GM18858 (cell line): ENCODE results near the gene STRIT1.
"Not testable (repeated sequence)": the region's sequence is repeated elsewhere in the genome, so short reads cannot be mapped to it uniquely, and the experiment has no call there.

ENCODE experiments used
- ATAC-seq: cut with Tn5 transposase; IDR thresholded peaks from one replicate; pipeline ENCODE4 v1.9.1; 2021; ENCODE audit not compliant: unreplicated experiment

Gene STRIT1

DNA sequence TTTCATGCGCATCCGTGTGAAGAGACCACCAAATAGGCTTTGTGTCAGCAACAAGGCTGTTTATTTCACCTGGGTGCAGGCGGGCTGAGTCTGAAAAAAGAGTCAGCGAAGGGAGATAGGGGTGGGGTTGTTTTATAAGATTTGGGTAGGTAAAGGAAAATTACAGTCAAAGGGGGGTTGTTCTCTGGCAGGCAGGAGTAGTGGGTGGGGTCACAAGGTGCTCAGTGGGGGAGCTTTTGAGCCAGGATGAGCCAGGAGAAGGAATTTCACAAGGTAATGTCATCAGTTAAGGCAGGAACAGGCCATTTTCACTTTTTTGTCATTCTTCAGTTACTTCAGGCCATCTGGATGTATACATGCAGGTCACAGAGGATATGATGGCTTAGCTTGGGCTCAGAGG, 19.0 kb downstream of the STRIT1 start:
- not testable (repeated sequence) for ATAC-seq

DNA sequence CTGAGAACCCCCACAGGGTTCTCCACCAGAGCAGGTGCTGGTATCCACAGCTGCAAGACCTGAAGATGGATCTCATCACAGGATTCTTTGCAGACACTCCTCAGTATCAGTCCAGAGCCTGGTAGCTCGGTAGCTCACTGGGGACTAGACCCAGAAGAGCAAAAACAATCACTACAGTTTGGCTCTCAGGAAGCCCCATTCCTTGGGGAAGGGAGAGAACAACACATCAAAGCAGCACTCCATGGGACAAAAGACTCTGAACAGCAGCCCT, 22.2 kb downstream of the STRIT1 start:
- ATAC-seq: no peak

DNA sequence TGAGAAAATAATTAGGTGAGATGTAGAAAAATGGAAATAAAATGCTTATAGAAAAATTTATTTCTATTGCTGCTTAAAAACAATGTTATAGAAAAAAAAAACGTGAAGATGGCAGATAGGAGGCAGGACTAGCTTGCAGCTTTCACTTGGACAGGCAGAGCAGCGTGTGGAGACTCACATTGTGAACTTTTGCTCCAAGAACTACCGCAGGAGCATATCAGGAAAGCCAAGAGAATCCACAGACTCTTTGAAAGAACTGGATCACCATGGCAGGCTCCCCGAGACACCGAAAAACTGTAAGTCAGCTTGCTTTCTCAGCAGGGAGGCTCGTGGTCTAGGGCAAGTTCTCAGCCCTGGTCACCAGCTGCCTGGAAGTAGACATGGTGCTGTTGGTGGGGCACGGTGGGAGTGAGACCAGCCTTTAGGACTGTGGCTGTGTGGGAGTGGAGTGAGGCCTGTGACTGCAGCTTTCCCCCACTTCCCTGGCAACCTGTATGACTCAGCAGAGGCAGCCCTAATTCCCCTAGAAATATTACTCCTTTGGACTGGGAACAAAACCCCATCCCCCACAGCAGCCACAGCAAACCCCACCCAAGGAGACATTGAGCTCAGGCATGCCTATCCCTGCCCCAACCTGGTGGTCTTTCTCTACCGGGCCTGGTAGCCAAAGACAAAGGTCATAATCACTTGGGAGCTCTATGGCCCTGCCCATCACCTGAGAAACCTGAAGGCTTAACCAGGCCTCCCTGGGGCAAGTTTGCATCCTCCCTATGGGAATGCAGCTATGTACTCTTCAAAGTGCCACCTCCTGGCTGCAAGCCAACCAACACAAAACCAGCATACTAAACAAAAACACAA, 22.8 kb downstream of the STRIT1 start:
- ATAC-seq: no peak

DNA sequence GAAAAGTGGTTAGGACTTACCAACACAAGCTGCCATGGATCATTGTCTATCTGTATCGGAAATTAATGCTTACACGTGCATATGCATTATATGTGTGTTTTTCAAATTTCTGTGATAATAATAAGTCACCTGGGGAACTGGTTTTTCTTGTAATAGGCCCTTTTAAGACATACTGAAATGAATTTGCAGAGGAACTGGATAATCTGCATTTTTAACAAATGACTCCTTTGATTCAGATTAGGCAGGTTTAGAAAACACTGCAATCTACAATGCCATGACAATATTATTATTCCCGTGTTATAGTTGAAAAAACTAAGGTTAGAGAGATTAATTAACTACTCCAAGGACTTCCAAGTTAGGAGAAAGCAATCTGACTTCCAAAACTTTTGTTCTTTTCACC, 23.4 kb downstream of the STRIT1 start:
- no peak for ATAC-seq

DNA sequence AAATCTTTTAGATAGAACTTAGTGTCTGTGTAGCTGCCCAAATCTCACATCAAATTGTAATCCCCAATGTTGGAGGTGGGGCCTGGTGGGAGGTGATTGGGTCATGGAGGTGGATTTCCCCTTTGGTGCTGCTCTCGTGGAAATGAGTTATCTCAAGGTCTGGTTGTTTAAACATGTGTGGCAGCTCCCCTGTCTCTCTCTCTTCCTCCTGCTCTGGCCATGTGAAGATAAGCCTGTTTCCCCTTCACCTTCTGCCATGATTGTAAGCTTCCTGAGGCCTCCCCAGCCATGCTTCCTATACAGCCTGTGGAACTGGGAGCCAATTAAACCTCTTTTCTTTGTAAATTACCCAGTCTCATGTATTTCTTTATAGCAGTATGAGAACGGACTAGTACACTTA, 30.6 kb downstream of the STRIT1 start:
- ATAC-seq: not testable (repeated sequence)

DNA sequence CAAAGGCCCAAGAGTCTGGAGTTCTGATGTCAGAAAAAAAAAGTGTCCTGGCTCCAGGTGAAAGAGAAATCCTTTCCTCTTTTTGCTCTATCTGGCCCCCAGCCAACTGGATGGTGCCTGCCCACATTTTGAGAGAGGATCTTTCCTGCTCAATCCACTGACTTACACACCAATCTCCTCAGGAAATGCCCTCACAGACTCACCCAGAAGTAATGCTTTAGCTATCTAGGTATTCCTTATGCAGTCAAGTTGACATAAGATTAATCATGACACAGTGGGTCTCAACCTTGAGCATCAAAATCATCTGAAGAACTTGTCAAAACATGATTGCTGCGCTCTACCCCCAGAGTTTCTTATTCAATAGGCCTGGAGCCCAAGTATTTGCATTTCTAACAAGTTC, 31.2 kb downstream of the STRIT1 start:
- no peak for ATAC-seq

DNA sequence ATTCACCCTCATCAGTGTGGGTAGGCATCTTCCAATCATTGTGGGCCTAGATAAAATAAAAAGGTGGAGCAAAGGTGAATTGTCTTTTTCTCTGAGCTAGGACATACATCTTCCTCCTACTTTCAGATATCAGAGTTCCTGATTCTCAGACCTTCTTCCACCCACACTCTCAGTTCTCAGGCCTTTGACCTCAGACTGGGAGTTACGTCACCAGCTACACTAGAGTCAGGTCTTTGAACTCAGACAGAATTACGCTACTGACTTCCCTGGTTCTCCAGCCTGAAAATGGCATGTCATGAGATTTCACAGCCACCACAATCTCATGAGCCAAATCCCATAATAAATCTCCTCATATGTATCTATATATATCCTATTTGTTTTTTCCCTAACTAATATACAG, 39.0 kb downstream of the STRIT1 start:
- no peak for ATAC-seq

DNA sequence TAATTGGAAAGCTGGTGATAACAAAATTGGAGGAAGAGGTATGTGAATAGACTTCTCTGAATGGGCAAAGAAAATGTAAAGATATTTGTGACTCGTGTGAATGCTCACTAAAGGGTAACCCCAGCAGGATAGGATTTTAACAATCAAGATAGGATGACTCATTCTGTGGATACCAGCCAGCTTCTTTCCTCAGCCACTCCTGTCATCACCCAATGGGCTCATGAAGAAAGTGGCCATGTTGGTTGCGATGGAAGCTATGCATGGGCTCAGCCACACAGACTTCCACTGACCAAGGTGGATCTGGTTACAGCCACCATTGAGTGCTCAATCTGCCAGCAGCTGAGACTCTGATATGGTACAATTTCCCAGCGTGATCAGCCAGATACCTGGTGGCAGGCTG, 40.9 kb downstream of the STRIT1 start:
- ATAC-seq: no peak

DNA sequence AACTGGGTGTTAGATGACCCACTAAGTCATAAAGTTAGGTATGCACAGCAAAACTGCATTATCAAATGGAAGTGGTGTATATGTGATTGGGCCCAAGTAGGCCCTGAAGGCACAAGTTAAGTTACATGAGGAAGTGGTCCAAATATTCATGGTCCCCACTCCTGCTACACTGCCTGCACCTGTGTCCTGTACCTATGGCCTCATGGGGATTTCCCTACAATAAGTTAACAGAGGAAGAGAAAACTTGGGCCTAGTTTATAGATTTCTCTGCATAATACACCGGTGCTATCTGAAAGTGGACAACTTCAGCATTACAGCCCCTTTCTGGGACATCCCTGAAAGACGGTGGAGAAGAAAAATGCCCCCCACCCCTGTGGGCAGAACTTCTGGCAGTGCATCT, 41.5 kb downstream of the STRIT1 start:
- peak; percentile 40 for ATAC-seq

DNA sequence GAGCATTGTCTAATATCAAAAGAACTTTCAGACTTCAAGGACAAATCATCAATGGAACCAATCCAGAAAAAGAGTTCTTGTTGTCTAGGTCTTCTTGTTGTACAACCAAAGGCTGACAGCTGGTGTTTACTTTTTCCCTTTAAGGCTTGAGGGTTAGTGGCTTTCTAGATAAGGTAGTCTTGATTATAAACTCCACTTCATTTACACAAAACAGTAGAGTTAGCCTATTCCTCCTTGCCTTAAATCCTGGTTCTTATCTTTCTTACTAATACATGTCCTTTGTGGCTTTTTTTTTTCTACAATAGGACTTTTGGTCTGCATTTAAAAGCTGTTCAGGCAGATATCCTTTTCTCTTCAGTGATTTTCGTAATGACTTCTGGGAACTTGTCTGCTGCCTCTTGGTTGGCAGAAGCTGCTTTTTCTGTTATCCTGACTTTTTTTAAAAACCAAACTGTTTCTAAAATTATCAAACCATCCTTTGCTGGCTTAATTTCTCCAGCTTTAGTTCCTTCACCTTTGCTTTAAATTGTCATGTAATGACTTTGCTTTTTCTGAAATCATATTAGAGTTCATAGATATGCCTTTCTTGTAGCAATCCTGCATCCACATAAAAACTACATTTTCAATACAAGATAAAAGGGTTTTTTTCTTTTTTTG, 44.8 kb downstream of the STRIT1 start:
- ATAC-seq: no peak

DNA sequence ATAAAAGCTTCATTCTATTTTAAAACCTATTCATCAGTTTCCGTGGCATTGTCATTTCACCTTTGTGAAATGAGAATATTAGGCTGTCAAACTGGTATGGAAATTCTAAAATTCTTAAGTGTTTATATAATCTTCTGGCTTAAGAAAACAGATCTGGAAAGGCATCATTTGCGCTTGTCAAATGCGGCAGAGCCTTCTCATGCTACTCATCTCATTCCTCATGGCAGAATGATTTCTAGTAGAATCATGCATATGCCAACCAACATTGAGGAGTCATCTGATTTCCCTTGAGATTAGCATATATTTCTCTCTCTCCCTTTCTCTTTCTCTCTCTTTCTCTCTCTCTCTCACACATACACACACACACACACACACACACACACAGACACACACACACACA, 48.8 kb downstream of the STRIT1 start:
- ATAC-seq: no peak

DNA sequence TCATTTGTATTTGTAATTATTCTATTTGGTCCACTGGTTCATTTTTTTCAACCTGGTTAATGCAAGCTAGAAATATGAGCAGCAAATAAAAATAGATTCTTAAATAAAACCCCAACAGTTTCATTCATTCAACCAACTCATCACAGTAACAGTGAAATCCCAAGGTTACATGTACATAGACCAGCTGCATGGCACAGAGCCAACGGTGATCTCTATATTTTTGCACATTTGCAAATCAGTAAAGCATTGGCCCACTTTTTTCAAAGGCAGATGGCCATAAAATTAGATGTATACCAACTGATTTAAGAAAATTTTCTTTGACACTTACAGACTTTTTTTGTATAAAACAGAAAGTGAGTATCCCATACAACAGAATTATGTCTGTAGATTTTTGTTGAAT, 49.3 kb downstream of the STRIT1 start:
- no peak for ATAC-seq

DNA sequence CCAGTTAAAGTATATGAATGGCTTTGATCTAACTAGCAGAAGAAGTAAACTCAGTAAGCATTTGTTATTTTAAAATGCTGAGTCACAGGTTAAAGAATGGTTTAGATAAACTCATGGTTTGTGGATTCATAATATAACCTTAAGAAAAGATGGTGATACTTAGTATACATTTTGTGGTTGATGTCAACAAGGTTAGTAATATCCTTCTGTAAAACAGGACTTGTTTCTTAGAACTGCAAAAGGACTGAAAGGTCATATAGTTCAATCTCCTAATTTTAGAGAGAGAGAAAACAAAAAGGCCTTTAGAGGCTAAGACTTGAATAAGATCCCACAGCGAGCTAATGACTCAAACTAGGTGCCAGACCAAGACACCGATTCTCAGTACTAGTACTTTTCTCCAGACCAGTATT, 50.0 kb downstream of the STRIT1 start:
- ATAC-seq: peak; percentile 54

DNA sequence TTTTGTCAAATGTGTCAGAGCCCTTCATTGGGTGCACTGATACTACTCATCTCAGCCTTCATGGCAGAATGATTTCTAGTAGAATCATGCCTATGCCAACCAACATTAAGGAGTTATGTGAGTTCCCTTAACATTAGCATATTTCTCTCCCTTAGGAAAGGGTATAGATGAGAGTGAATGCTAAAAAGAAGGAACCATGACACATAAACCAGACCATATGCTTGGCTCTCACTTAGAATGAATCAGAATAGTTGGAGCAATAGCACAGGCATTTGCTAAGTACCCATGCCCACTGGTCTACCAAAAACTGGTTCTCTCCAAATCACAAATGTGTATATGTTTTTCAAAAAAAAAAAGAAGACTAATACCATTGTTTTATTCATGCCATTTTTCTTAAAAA, 51.1 kb downstream of the STRIT1 start:
- ATAC-seq: no peak

DNA sequence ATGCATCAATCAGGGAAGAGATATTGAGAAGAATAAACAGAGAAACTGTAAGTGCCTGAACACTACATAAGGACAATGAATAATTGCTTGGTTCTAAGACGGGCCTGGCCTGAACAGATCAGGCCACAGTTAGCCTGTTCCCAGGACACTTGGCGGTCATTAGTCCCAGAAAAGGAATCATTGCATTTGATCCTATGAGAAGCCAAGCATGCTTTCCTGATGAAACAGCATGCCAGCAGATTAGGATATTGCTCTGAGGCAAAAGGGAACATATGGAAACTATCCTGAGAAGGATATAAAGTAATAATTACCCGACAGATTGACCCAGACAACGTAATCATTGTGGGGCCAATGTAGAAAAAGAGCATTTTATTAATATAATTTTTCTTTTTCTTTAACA, 51.9 kb downstream of the STRIT1 start:
- no peak for ATAC-seq
